OCI-LY7 (cell line): Measurements from ENCODE around the gene VPS26C. TPM values are rescaled to one million over a fixed set of nuclear protein-coding genes. Genes with fewer than 3 reads are reported as not detected.

ENCODE experiments used
- BruUV-seq: library from RNA; stranded (reverse); fragments of 400-500 nt; replicated peaks from 2 replicates; lab custom pipeline; 2021; lab: Mats Ljungman, UMichigan
- CTCF ChIA-PET: fragments of 300-600 bp; sonication (Branson Sonifier 250); formaldehyde crosslinking; loops from one replicate; lab custom pipeline; 2022; ENCODE audit warnings: antibody characterized with exemption; ENCODE audit not compliant: unreplicated experiment; lab: Charles Lee
- POLR2A ChIA-PET: fragments of 300-600 bp; sonication (Branson Sonifier 250); formaldehyde crosslinking; loops from one replicate; lab custom pipeline; 2022; ENCODE audit warnings: antibody characterized with exemption; lab: Charles Lee
- DNase-seq: peaks from one replicate; pipeline ENCODE4 v3.0.0-alpha.2; 2015; ENCODE audit warnings: low spot score
- H2AFZ ChIP-seq: fragments of 200-600 bp; sonication (generic), shearing (Covaris generic); 2 replicates; pipeline ENCODE4 v1.6.1; 2014; ENCODE audit warnings: mild to moderate bottlenecking, antibody characterized with exemption, low read length, moderate library complexity
- H3K27ac ChIP-seq: fragments of 200-600 bp; sonication (generic); 2 replicates; pipeline ENCODE4 v1.5.1; 2014; ENCODE audit warnings: mixed run types, low read depth, mild to moderate bottlenecking, moderate library complexity, low read length, inconsistent platforms; ENCODE audit not compliant: poor library complexity, severe bottlenecking
- H3K36me3 ChIP-seq: fragments of 200-600 bp; sonication (generic); 2 replicates; pipeline ENCODE4 v1.6.1; 2014; ENCODE audit warnings: mild to moderate bottlenecking, antibody characterized with exemption, low read length, moderate library complexity, mixed read lengths; ENCODE audit not compliant: insufficient read depth
- H3K4me1 ChIP-seq: fragments of 200-600 bp; sonication (generic); 2 replicates; pipeline ENCODE4 v1.5.1; 2014; ENCODE audit warnings: mild to moderate bottlenecking, low read length; ENCODE audit not compliant: insufficient read depth, poor library complexity, severe bottlenecking
- H3K4me2 ChIP-seq: fragments of 200-600 bp; sonication (generic); 2 replicates; pipeline ENCODE4 v1.6.1; 2014; ENCODE audit warnings: mild to moderate bottlenecking, low read length
- H3K4me3 ChIP-seq: fragments of 200-600 bp; sonication (generic); 2 replicates; pipeline ENCODE4 v1.5.1; 2014; ENCODE audit warnings: mild to moderate bottlenecking, low read depth, low read length; ENCODE audit not compliant: poor library complexity, severe bottlenecking
- H3K79me2 ChIP-seq: fragments of 200-600 bp; sonication (generic); 2 replicates; pipeline ENCODE4 v1.6.1; 2016; ENCODE audit warnings: low read depth, mild to moderate bottlenecking, low read length, moderate library complexity, mixed read lengths; ENCODE audit not compliant: insufficient read depth
- H3K9me2 ChIP-seq: fragments of 200-600 bp; sonication (generic); 2 replicates; pipeline ENCODE4 v1.6.1; 2016; ENCODE audit warnings: mild to moderate bottlenecking, low read length, mixed read lengths; ENCODE audit not compliant: insufficient read depth
- H3K9me3 ChIP-seq: fragments of 200-600 bp; sonication (generic); 2 replicates; pipeline ENCODE4 v1.6.1; 2014; ENCODE audit warnings: mild to moderate bottlenecking, mixed run types, low read length, mixed read lengths
- H4K20me1 ChIP-seq: fragments of 200-600 bp; sonication (generic); 2 replicates; pipeline ENCODE4 v1.6.1; 2014; ENCODE audit warnings: mild to moderate bottlenecking, antibody characterized with exemption, low read length, moderate library complexity, mixed read lengths; ENCODE audit not compliant: insufficient read depth
- EZH2phosphoT487 ChIP-seq: fragments of 200-600 bp; sonication (generic); IDR thresholded peaks from 2 replicates; pipeline ENCODE4 v1.6.1; 2018; ENCODE audit warnings: low read depth, borderline replicate concordance, mild to moderate bottlenecking, mixed run types, antibody characterized with exemption, low read length, moderate library complexity, mixed read lengths
- intact Hi-C: fragments of 100-400 bp; cut with micrococcal nuclease; formaldehyde crosslinking; loops from one replicate; pipeline ENCODE4 v1.10.0; 2022; ENCODE audit not compliant: unreplicated experiment
- total RNA-seq, 2 experiments: library from RNA; depleted of rRNA in 1 of 2; stranded (reverse); fragments of >200 nt in 1 of 2; shearing (Covaris generic) in 1 of 2; gene quantifications; 2 replicates each; pipeline ENCODE4 v1.2.3, GENCODE V29; 2014 to 2022
- TF ChIP-seq, protein P1 (sequence below): fragments of 200-600 bp; sonication (generic); conservative IDR thresholded peaks from 2 replicates; pipeline ENCODE4 v1.5.1; 2014; ENCODE audit warnings: mild to moderate bottlenecking, antibody characterized with exemption, low read length, moderate library complexity, mixed read lengths

VPS26C gene
- total RNA-seq, 2 experiments from 2014 or later = 33.0 to 46.7 TPM

DNA sequence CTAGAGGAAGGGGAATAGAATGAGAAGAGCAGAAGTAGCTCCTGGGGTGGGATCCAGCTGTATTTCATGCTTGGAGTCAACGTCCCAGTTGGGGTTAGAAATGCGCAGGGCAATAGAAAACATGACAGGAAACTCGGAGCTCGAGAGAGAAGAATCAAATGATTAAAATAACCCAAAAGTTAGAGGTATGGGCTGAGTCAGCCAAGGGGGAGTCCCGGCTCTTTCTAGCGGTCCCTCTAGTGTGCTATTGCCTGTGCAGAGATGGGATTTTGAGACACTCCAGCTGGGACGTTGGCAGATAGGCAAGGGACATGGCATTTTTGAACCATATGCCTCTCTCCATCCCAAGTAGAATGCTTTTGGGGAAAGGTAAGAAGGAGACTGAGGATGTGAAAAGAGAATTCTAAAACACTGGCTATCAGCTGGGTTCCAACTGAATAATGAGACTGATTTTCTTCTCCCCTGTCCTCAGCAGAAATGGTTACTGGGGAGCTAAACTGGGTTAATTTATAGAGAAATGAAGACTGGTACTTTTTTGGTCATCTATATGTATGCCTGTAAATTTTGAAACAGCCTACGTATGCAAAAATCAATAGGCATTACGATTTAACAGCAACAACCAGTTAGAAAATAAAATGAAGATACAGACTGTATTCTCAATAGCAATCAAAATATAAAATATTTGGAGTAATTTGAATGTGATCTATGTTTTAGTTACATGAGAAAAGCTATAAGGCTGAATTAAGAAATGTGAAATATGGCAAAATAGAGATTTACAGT lies 7.0 kb upstream of the VPS26C start:
- Histone ChIP-seq H3K36me3 (no peaks in the 10 kb centered on the region), H3K79me2 (no peaks in the 10 kb centered on the region), H3K4me3 (no peak overlapping the region), H3K9me3 (no peaks in the 10 kb centered on the region), H3K4me2 (no peak overlapping the region), H2AFZ (no peak overlapping the region), H3K4me1 (no peaks in the 10 kb centered on the region), H3K27ac (no peak overlapping the region), H4K20me1 (no peaks in the 10 kb centered on the region), H3K9me2 (no peaks in the 10 kb centered on the region)
- POLR2A ChIA-PET = interaction anchor here (0.6 to 1.3 kb wide), 3 partner anchors 28 to 441 kb away, joined by 3 read pairs; no protein-coding TSS in a partner anchor
- no peak for TF ChIP-seq EZH2phosphoT487
- TF ChIP-seq, protein P1, sequence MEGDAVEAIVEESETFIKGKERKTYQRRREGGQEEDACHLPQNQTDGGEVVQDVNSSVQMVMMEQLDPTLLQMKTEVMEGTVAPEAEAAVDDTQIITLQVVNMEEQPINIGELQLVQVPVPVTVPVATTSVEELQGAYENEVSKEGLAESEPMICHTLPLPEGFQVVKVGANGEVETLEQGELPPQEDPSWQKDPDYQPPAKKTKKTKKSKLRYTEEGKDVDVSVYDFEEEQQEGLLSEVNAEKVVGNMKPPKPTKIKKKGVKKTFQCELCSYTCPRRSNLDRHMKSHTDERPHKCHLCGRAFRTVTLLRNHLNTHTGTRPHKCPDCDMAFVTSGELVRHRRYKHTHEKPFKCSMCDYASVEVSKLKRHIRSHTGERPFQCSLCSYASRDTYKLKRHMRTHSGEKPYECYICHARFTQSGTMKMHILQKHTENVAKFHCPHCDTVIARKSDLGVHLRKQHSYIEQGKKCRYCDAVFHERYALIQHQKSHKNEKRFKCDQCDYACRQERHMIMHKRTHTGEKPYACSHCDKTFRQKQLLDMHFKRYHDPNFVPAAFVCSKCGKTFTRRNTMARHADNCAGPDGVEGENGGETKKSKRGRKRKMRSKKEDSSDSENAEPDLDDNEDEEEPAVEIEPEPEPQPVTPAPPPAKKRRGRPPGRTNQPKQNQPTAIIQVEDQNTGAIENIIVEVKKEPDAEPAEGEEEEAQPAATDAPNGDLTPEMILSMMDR = no peak
- intact Hi-C loops = no loop called here
- no TSS peak for BruUV-seq
- CTCF ChIA-PET = no interaction called here
- no peak for DNase-seq

DNA sequence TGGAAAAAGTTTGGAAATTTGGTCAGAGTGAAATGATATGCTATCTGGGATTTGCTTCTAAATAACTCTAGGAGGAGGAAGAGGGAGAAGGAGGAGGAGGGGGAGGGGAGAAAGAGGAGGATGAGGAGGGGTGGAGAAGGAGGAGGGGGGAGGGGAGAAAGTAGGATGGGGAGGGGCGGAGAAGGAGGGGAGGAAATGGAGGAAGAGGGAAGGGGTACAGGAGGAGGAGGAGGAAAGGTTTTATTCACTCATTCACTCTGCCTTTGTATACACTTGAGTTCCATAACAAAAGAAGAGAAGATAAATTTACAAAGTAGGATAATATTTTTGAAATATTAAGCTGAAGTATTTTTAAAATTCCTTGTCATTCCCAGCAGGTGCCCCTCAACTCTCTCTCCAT lies 6.3 kb upstream of the VPS26C start:
- H3K4me3 ChIP-seq = no peak overlapping the region
- H3K4me1 ChIP-seq = peaks cover 4% of the 10 kb centered on the region
- no peak for DNase-seq
- no peak overlapping the region for H3K27ac ChIP-seq
- no peaks in the 10 kb centered on the region for H4K20me1 ChIP-seq
- peaks cover 4% of the 10 kb centered on the region; the same call in 1 of the 2 replicates for H3K79me2 ChIP-seq
- no peak for TF ChIP-seq EZH2phosphoT487
- TF ChIP-seq, protein P1 = no peak
- no peaks in the 10 kb centered on the region for H3K9me3 ChIP-seq
- no peaks in the 10 kb centered on the region for H3K9me2 ChIP-seq
- no peaks in the 10 kb centered on the region for H3K36me3 ChIP-seq
- ChIA-PET POLR2A (interaction anchor here (1.3 kb wide), 1 partner anchor 29 kb away, joined by 3 read pairs; no protein-coding TSS in a partner anchor), CTCF (no interaction called here)
- intact Hi-C loops = no loop called here
- BruUV-seq = no TSS peak
- H3K4me2 ChIP-seq = no peak overlapping the region
- H2AFZ ChIP-seq = no peak overlapping the region

DNA sequence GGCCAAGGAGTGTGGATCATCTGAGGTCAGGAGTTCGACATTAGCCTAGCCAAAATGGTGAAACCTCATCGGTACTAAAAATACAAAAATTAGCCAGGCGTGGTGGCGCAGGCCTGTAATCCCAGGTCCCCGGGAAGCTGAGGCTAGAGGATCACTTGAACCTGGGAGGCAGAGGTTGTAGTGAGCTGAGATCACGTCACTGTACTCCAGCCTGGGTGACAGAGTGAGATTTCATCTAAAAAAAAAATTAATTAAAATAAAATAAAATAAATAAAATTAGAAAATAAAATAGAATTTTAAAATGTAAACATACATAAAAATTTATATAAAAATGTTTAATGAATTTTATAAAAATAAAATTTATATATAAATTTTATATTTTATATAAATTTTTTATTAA lies 5.8 kb upstream of the VPS26C start:
- Histone ChIP-seq H3K9me2 (no peaks in the 10 kb centered on the region), H3K36me3 (no peaks in the 10 kb centered on the region), H3K79me2 (peaks cover 8% of the 10 kb centered on the region; the same call in 1 of the 2 replicates), H3K27ac (no peak overlapping the region), H4K20me1 (no peaks in the 10 kb centered on the region), H3K4me3 (no peak overlapping the region), H2AFZ (no peak overlapping the region), H3K9me3 (no peaks in the 10 kb centered on the region), H3K4me1 (peaks cover 6% of the 10 kb centered on the region), H3K4me2 (no peak overlapping the region)
- TF ChIP-seq EZH2phosphoT487 = no peak
- TF ChIP-seq, protein P1 = no peak
- BruUV-seq = no TSS peak
- POLR2A ChIA-PET = no interaction called here
- DNase-seq = no peak
- CTCF ChIA-PET = no interaction called here
- intact Hi-C loops = no loop called here
